Nephron (organoid): ENCODE results near the gene SLC24A4.

Experiments
- H3K27ac Mint-ChIP-seq, 3 experiments: 2 replicates each; pipeline ENCODE4 v1.8.0; 2020; ENCODE audit warnings: mixed read lengths in 3 of 3, mild to moderate bottlenecking in 2 of 3, moderate library complexity in 1 of 3
- H3K27me3 Mint-ChIP-seq: 2 replicates; pipeline ENCODE4 v1.8.0; 2021; ENCODE audit warnings: low read depth, mild to moderate bottlenecking, moderate library complexity, mixed read lengths
- H3K36me3 Mint-ChIP-seq: 2 replicates; pipeline ENCODE4 v1.8.0; 2020; ENCODE audit warnings: low read depth, mixed read lengths
- H3K4me1 Mint-ChIP-seq: 2 replicates; pipeline ENCODE4 v1.8.0; 2020; ENCODE audit warnings: mixed read lengths
- H3K4me3 Mint-ChIP-seq, 3 experiments: 2 replicates each; pipeline ENCODE4 v1.8.0; 2020; ENCODE audit warnings: mild to moderate bottlenecking in 3 of 3, mixed read lengths in 3 of 3, moderate library complexity in 2 of 3
- H3K9me3 Mint-ChIP-seq: 2 replicates; pipeline ENCODE4 v1.8.0; 2020; ENCODE audit warnings: mixed read lengths
- TF ChIP-seq, protein P1 (sequence below), 3 experiments: fragments of 200-600 bp; sonication (generic); IDR thresholded peaks; one replicate each; pipeline ENCODE4 v1.5.0; 2021; ENCODE audit warnings: antibody characterized with exemption in 3 of 3; ENCODE audit not compliant: unreplicated experiment in 3 of 3

Gene SLC24A4

DNA sequence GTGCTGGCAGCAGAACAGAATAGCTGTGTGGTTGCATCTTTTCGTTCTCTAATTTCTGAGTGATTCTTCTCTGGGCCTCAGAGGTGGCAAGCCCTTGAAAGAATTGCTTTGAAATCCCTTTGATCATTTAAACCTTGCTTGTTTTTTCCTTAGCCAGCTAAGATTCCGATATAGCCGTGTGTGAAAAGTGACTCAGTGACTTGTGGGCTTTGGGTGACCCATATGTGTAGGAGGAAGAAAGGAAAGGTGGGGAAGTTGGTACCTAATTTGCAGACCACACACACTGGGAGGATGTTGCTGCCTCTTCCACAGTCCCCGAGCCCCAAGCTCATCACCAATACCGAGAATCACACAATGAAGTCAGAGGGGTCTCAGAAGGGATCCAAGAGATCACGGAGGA is 18.8 kb downstream of the SLC24A4 start:
- peaks cover 7% of the 10 kb centered on the region for H3K4me1 Mint-ChIP-seq
- H3K27ac Mint-ChIP-seq = no peak overlapping the region
- TF ChIP-seq, protein P1, sequence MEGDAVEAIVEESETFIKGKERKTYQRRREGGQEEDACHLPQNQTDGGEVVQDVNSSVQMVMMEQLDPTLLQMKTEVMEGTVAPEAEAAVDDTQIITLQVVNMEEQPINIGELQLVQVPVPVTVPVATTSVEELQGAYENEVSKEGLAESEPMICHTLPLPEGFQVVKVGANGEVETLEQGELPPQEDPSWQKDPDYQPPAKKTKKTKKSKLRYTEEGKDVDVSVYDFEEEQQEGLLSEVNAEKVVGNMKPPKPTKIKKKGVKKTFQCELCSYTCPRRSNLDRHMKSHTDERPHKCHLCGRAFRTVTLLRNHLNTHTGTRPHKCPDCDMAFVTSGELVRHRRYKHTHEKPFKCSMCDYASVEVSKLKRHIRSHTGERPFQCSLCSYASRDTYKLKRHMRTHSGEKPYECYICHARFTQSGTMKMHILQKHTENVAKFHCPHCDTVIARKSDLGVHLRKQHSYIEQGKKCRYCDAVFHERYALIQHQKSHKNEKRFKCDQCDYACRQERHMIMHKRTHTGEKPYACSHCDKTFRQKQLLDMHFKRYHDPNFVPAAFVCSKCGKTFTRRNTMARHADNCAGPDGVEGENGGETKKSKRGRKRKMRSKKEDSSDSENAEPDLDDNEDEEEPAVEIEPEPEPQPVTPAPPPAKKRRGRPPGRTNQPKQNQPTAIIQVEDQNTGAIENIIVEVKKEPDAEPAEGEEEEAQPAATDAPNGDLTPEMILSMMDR (IDR thresholded peaks at IDR 0.05; ENCODE audit: unreplicated experiment in 3 of 3) = no peak
- peaks cover 10% of the 10 kb centered on the region for H3K9me3 Mint-ChIP-seq
- H3K27me3 Mint-ChIP-seq = peaks cover 50% of the 10 kb centered on the region
- no peak overlapping the region for H3K4me3 Mint-ChIP-seq
- no peaks in the 10 kb centered on the region for H3K36me3 Mint-ChIP-seq

DNA sequence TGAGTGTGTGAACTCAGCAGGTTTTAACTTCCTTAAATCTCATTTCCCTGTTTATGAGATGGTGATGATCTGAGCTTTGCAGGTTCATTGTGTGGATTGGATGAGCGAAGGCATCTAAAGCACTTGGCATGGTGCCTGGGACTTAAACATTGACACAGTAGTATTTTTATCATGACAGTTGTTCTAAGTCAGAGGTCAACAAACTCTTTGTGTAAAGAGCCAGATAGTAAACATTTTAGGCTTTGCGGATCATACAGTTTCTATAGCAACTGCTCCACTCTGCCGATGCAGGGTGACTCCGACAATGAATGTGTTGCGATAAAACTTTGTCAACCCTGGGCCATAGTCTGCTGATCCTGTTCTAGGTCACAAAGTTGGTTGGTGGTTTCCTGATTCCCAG is 25.2 kb downstream of the SLC24A4 start:
- no peaks in the 10 kb centered on the region for H3K36me3 Mint-ChIP-seq
- peaks cover 5% of the 10 kb centered on the region for H3K9me3 Mint-ChIP-seq
- TF ChIP-seq, protein P1 (IDR thresholded peaks at IDR 0.05; ENCODE audit: unreplicated experiment in 3 of 3) = no peak
- no peak overlapping the region for H3K4me3 Mint-ChIP-seq
- peaks cover 26% of the 10 kb centered on the region for H3K27me3 Mint-ChIP-seq
- H3K4me1 Mint-ChIP-seq = peaks cover 11% of the 10 kb centered on the region
- H3K27ac Mint-ChIP-seq = no peak overlapping the region

DNA sequence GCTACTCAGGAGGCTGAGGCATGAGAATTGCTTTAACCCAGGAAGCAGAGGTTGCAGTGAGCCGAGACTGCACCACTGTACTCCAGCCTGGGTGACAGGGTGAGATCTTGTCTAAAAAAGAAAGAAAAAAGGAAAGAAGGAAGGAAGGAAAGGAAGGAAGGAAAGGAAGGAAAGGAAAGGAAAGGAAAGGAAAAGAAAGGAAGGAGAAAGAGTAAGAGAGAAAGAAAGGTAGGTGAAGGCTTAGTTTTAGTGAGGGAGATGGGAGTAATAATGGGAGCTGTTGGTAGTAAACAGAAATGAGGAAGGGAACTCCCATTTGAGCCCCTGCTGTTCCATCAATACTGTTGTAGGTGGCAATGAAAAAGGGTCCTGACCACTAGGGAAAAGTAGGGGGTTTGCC is 28.8 kb downstream of the SLC24A4 start:
- H3K36me3 Mint-ChIP-seq = no peaks in the 10 kb centered on the region
- H3K9me3 Mint-ChIP-seq = no peaks in the 10 kb centered on the region
- no peak overlapping the region for H3K4me3 Mint-ChIP-seq
- TF ChIP-seq, protein P1 (IDR thresholded peaks at IDR 0.05; ENCODE audit: unreplicated experiment in 3 of 3) = no peak
- H3K27me3 Mint-ChIP-seq = peaks cover 21% of the 10 kb centered on the region
- peaks cover 9% of the 10 kb centered on the region for H3K4me1 Mint-ChIP-seq
- no peak overlapping the region for H3K27ac Mint-ChIP-seq

DNA sequence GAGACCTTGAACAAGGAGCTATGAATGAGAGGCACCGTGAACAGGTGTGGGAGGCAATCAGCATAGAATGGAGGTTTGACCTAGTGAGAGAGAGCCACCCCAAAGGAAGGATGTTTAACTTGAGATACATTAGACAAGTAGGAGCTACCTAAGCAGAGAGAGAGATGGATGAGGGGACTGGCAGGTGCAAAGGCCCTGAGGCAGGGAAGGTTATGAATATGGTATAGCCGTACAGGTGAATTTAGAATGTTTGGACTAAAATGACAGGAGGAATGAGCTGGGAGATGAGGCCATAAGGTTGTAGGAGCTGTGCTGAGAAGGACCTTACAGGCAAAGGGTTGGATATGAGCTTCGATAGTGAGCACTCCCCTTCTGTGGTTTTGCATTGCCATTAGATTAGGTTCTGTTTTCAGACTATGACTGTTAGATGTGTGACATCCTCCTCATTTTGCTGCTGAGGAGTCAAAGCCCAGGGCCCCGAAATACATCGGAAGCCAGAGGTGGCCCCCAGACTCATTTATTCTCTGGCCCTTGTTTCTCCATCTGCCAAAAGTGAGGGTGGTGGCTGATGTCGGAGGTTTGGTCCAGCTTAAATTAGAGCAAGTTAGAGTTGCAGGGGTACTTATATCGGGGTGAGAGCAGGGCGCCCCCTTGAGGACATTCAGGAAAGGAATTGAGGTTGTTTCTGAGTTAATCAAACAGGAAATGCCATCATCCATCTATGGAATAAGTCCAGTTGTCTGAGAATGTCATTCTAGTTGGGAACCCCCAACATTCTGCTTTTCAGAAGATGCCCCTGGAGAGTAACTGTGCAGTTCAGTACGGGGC is 29.4 kb downstream of the SLC24A4 start:
- H3K36me3 Mint-ChIP-seq = no peaks in the 10 kb centered on the region

DNA sequence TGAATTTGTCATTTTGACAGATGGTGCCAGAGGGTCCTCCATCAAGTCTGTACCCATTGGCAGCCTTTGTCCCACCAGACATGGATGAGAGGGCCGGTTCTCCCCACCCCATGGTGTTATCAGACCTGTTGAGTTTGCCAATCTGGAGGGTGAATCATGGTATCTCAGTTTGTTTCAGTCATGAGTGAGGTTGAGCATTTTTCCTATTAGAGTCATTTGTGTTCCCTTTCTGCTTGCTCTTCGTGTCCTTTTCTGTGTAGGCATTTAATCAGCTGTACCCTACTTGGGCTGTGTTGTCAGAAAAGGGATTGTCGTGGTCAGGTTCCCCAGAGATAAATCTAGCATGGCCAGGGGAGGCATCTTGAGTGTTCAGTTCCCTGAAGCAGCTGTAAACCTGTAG is 30.5 kb downstream of the SLC24A4 start:
- Mint-ChIP-seq H3K9me3 (no peaks in the 10 kb centered on the region), H3K4me1 (peaks cover 3% of the 10 kb centered on the region), H3K27ac (no peak overlapping the region), H3K36me3 (no peaks in the 10 kb centered on the region), H3K4me3 (no peak overlapping the region), H3K27me3 (peaks cover 23% of the 10 kb centered on the region)
- TF ChIP-seq, protein P1 (IDR thresholded peaks at IDR 0.05; ENCODE audit: unreplicated experiment in 3 of 3) = no peak

More for the DNA sequence above, 29.4 kb downstream of the SLC24A4 start:
- TF ChIP-seq, protein P1 (IDR thresholded peaks at IDR 0.05; ENCODE audit: unreplicated experiment in 3 of 3) = no peak
- Mint-ChIP-seq H3K4me1 (peaks cover 9% of the 10 kb centered on the region), H3K9me3 (no peaks in the 10 kb centered on the region), H3K27me3 (peaks cover 20% of the 10 kb centered on the region), H3K27ac (no peak overlapping the region), H3K4me3 (no peak overlapping the region)

DNA sequence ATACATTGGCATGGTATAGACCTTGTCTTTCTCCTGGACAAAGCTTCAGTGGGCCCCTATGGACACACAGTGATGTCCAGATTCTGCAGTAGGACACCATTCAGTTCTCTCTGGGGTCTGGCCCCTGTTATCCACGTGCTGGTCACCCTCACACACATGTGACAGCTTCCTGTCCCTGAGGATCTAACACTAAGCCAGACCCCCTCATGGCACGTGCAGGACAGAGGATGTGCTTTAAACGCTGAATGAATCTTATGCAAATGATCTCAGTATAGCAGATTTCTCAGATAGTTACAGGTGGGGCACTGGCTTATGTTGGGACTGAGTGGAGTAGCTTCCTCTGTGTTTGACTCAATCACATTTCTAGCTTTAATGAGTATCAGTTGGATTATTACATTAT is 33.7 kb downstream of the SLC24A4 start:
- Mint-ChIP-seq H3K36me3 (no peaks in the 10 kb centered on the region), H3K27ac (no peak overlapping the region), H3K4me1 (no peaks in the 10 kb centered on the region), H3K27me3 (peaks cover 39% of the 10 kb centered on the region), H3K4me3 (no peak overlapping the region), H3K9me3 (no peaks in the 10 kb centered on the region)
- TF ChIP-seq, protein P1 (IDR thresholded peaks at IDR 0.05; ENCODE audit: unreplicated experiment in 3 of 3) = no peak
